ENCODE measurements around the gene CACNA1B. TPM values are rescaled to one million over a fixed set of nuclear protein-coding genes. Genes with fewer than 3 reads are reported as not detected.

Gene CACNA1B
- total RNA-seq, 1 experiment from 2014 or later, result 0.34 TPM

- no peak for DNase-seq (ENCODE audit: low spot score)
- CTCF ChIA-PET, result no interaction called here
- no peak overlapping the region for H3K4me3 ChIP-seq (ENCODE audit: low read depth, low read length, poor library complexity, severe bottlenecking)
- no peaks in the 10 kb centered on the region for H3K9me3 ChIP-seq (ENCODE audit: low read depth, low read length, poor library complexity, severe bottlenecking)
- no peak for TF ChIP-seq EZH2 (IDR thresholded peaks at IDR 0.05; ENCODE audit: borderline replicate concordance, low read depth, low read length, poor library complexity, severe bottlenecking)
- no peak for TF ChIP-seq CTCF (conservative IDR thresholded peaks at IDR 0.05; ENCODE audit: low read depth, low read length)
- H3K36me3 ChIP-seq (ENCODE audit: insufficient read depth, low read length, poor library complexity, severe bottlenecking), result no peaks in the 10 kb centered on the region
- POLR2A ChIA-PET (ENCODE audit: low non-redundant PET), result no interaction called here
- H3K27ac ChIP-seq (ENCODE audit: low read depth, low read length, poor library complexity, severe bottlenecking), result no peak overlapping the region
- peaks cover 10% of the 10 kb centered on the region for H3K4me1 ChIP-seq (ENCODE audit: insufficient read depth, low read length, poor library complexity, severe bottlenecking)
- no TSS peak for BruUV-seq (replicated peaks)
- no peaks in the 10 kb centered on the region for H3K27me3 ChIP-seq (replicated peaks; ENCODE audit: insufficient read depth, low read depth, low read length, poor library complexity)
- intact Hi-C loops (cut with micrococcal nuclease; ENCODE audit: unreplicated experiment), result no loop called here
These were observed 135.7 kb downstream of the CACNA1B start for GRCh38 chr9:138013273-138013672.

- TF ChIP-seq EZH2 (IDR thresholded peaks at IDR 0.05; ENCODE audit: borderline replicate concordance, low read depth, low read length, poor library complexity, severe bottlenecking) (no peak), CTCF (conservative IDR thresholded peaks at IDR 0.05; ENCODE audit: low read depth, low read length) (no peak)
- ChIA-PET POLR2A (ENCODE audit: low non-redundant PET) (no interaction called here), CTCF (no interaction called here)
- H3K4me1 ChIP-seq (ENCODE audit: insufficient read depth, low read length, poor library complexity, severe bottlenecking), result peaks cover 10% of the 10 kb centered on the region
- no peaks in the 10 kb centered on the region for H3K27me3 ChIP-seq (replicated peaks; ENCODE audit: insufficient read depth, low read depth, low read length, poor library complexity)
- intact Hi-C loops (cut with micrococcal nuclease; ENCODE audit: unreplicated experiment), result no loop called here
- no peak overlapping the region for H3K4me3 ChIP-seq (ENCODE audit: low read depth, low read length, poor library complexity, severe bottlenecking)
- BruUV-seq (replicated peaks), result no TSS peak
- no peak for DNase-seq (ENCODE audit: low spot score)
- no peaks in the 10 kb centered on the region for H3K9me3 ChIP-seq (ENCODE audit: low read depth, low read length, poor library complexity, severe bottlenecking)
- H3K27ac ChIP-seq (ENCODE audit: low read depth, low read length, poor library complexity, severe bottlenecking), result no peak overlapping the region
- H3K36me3 ChIP-seq (ENCODE audit: insufficient read depth, low read length, poor library complexity, severe bottlenecking), result no peaks in the 10 kb centered on the region
These were observed 136.4 kb downstream of the CACNA1B start for GRCh38 chr9:138013836-138014562.

- no peak for TF ChIP-seq EZH2 (IDR thresholded peaks at IDR 0.05; ENCODE audit: borderline replicate concordance, low read depth, low read length, poor library complexity, severe bottlenecking)
- TF ChIP-seq CTCF (conservative IDR thresholded peaks at IDR 0.05; ENCODE audit: low read depth, low read length), result no peak
- H3K9me3 ChIP-seq (ENCODE audit: low read depth, low read length, poor library complexity, severe bottlenecking), result no peaks in the 10 kb centered on the region
- H3K36me3 ChIP-seq (ENCODE audit: insufficient read depth, low read length, poor library complexity, severe bottlenecking), result no peaks in the 10 kb centered on the region
- no TSS peak for BruUV-seq (replicated peaks)
- H3K4me1 ChIP-seq (ENCODE audit: insufficient read depth, low read length, poor library complexity, severe bottlenecking), result peaks cover 10% of the 10 kb centered on the region
- H3K27ac ChIP-seq (ENCODE audit: low read depth, low read length, poor library complexity, severe bottlenecking), result no peak overlapping the region
- CTCF ChIA-PET, result no interaction called here
- DNase-seq (ENCODE audit: low spot score), result no peak
- H3K4me3 ChIP-seq (ENCODE audit: low read depth, low read length, poor library complexity, severe bottlenecking), result no peak overlapping the region
- no peaks in the 10 kb centered on the region for H3K27me3 ChIP-seq (replicated peaks; ENCODE audit: insufficient read depth, low read depth, low read length, poor library complexity)
- intact Hi-C loops (cut with micrococcal nuclease; ENCODE audit: unreplicated experiment), result no loop called here
- POLR2A ChIA-PET (ENCODE audit: low non-redundant PET), result no interaction called here
These were observed 137.0 kb downstream of the CACNA1B start for GRCh38 chr9:138014563-138014945.
